Measurements from ENCODE around the gene LCE6A. TPM values are rescaled to one million over a fixed set of nuclear protein-coding genes. Genes with fewer than 3 reads are reported as not detected.

Gene LCE6A
- total RNA-seq, 1 donor from 2014 or later: not detected

- Histone ChIP-seq H3K9me3 (replicated peaks) (no peaks in the 10 kb centered on the region), H3K4me1 (no peaks in the 10 kb centered on the region), H3K36me3 (no peaks in the 10 kb centered on the region), H3K27me3 (ENCODE audit: low read depth) (peaks cover 20% of the 10 kb centered on the region), H3K27ac (replicated peaks) (no peak overlapping the region), H3K4me3 (no peak overlapping the region)
- intact Hi-C loops (cut with micrococcal nuclease): no loop called here
- TF ChIP-seq CTCF (IDR thresholded peaks at IDR 0.05; ENCODE audit: borderline replicate concordance): no peak
- no peak for DNase-seq
Observed at GRCh38 chr1:152870831-152871730, 28.4 kb downstream of the LCE6A start.

GRCh38 chr1:152871731-152872126, 29.1 kb downstream of the LCE6A start:
- Histone ChIP-seq H3K4me1 (no peaks in the 10 kb centered on the region), H3K9me3 (replicated peaks) (no peaks in the 10 kb centered on the region), H3K27me3 (ENCODE audit: low read depth) (peaks cover 20% of the 10 kb centered on the region), H3K4me3 (no peak overlapping the region), H3K36me3 (no peaks in the 10 kb centered on the region), H3K27ac (replicated peaks) (no peak overlapping the region)
- TF ChIP-seq CTCF (IDR thresholded peaks at IDR 0.05; ENCODE audit: borderline replicate concordance): no peak
- intact Hi-C loops (cut with micrococcal nuclease): no loop called here
- no peak for DNase-seq

GRCh38 chr1:152873495-152873894, 30.8 kb downstream of the LCE6A start:
- H3K27ac ChIP-seq (replicated peaks): no peak overlapping the region
- H3K27me3 ChIP-seq (ENCODE audit: low read depth): peaks cover 20% of the 10 kb centered on the region
- TF ChIP-seq CTCF (IDR thresholded peaks at IDR 0.05; ENCODE audit: borderline replicate concordance): no peak
- intact Hi-C loops (cut with micrococcal nuclease): no loop called here
- no peaks in the 10 kb centered on the region for H3K36me3 ChIP-seq
- H3K9me3 ChIP-seq (replicated peaks): no peaks in the 10 kb centered on the region
- no peak overlapping the region for H3K4me3 ChIP-seq
- no peak for DNase-seq
- no peaks in the 10 kb centered on the region for H3K4me1 ChIP-seq

GRCh38 chr1:152876827-152877226, 34.2 kb downstream of the LCE6A start:
- H3K27ac ChIP-seq (replicated peaks): no peak overlapping the region
- no peak for TF ChIP-seq CTCF (IDR thresholded peaks at IDR 0.05; ENCODE audit: borderline replicate concordance)
- no peaks in the 10 kb centered on the region for H3K9me3 ChIP-seq (replicated peaks)
- DNase-seq: no peak
- no peaks in the 10 kb centered on the region for H3K36me3 ChIP-seq
- no peaks in the 10 kb centered on the region for H3K4me1 ChIP-seq
- intact Hi-C loops (cut with micrococcal nuclease): no loop called here
- H3K27me3 ChIP-seq (ENCODE audit: low read depth): peaks cover 11% of the 10 kb centered on the region
- no peak overlapping the region for H3K4me3 ChIP-seq

GRCh38 chr1:152878042-152878441, 35.4 kb downstream of the LCE6A start, which contains the start of gene SMCP:
TSS of gene SMCP (plus strand) at chr1:152878322. CDS start at chr1:152884423, 6,101 bp downstream.
- no peak for TF ChIP-seq CTCF (IDR thresholded peaks at IDR 0.05; ENCODE audit: borderline replicate concordance)
- no peak for DNase-seq
- Histone ChIP-seq H3K27me3 (ENCODE audit: low read depth) (no peaks in the 10 kb centered on the region), H3K27ac (replicated peaks) (no peak within 1 kb of the TSS), H3K9me3 (replicated peaks) (no peaks in the 10 kb centered on the region), H3K4me3 (no peak within 1 kb of the TSS), H3K4me1 (no peaks in the 10 kb centered on the region), H3K36me3 (no peaks in the 10 kb centered on the region)
- intact Hi-C loops (cut with micrococcal nuclease): no loop called here

All from left ventricle myocardium inferior (tissue), 1 donor.